HUES64 (cell line): ENCODE results near the gene PHKA2.

Experiments used
- H3K27ac ChIP-seq: 2 replicates; pipeline ENCODE4 v1.7.0; 2013; ENCODE audit warnings: low read depth, low read length, inconsistent platforms
- H3K27me3 ChIP-seq: 2 replicates; pipeline ENCODE4 v1.6.1; 2013; ENCODE audit warnings: mild to moderate bottlenecking, low read length; ENCODE audit not compliant: insufficient read depth
- H3K36me3 ChIP-seq: 2 replicates; pipeline ENCODE4 v1.6.1; 2013; ENCODE audit warnings: mild to moderate bottlenecking, low read length; ENCODE audit not compliant: insufficient read depth
- H3K4me1 ChIP-seq: 2 replicates; pipeline ENCODE4 v1.6.1; 2013; ENCODE audit warnings: mild to moderate bottlenecking, low read length, moderate library complexity; ENCODE audit not compliant: insufficient read depth
- H3K4me3 ChIP-seq: 2 replicates; pipeline ENCODE4 v1.5.1; 2013; ENCODE audit warnings: mild to moderate bottlenecking, low read length, moderate library complexity
- H3K9ac ChIP-seq: 2 replicates; pipeline ENCODE4 v1.6.1; 2013; ENCODE audit warnings: mild to moderate bottlenecking, low read depth, low read length
- H3K9me3 ChIP-seq: 2 replicates; pipeline ENCODE4 v1.6.1; 2013; ENCODE audit warnings: low read depth, low read length; ENCODE audit not compliant: insufficient read depth
- WGBS: fragments of 150-250, 120-280 bp; methylation state at CpG from one replicate; pipeline ENCODE4 v1.1.7; 2013; ENCODE audit warnings: missing lambda C conversion rate; 5-methylcytosine and 5-hydroxymethylcytosine counted together

PHKA2 gene

DNA sequence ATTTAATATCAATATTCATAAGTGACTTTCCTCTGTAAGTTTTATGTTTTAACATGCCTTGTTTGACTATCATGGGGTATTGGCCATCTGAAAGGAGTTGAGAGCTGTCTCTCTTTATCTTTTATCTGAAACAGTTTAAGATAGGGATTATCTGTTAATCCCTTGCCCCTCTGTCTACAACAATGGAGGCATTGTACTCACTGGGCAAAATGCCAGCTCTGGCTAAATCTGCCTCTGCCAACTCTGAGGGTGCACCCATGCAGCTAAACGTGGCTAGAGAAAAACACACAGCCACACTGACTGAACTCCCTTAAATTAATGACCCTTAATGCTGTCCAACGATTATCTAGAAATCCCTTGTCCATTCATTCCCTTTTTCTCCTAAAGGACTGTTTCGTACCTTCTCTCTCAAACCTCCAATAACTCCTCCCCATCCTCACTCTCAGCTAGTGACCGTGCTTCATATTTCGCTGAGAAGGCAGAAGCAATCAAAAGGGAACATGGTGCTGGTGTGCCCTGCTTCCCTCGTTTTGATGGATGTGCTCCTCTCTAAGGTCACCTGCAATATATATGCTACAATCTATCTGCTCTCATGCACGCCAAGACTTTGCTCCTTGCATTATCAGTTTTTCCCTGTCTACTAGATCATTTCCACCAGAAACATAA lies 10.3 kb downstream of the PHKA2 start:
- no peaks in the 10 kb centered on the region for H3K4me1 ChIP-seq
- no peaks in the 10 kb centered on the region for H3K36me3 ChIP-seq
- WGBS: 94% methylated on average over 7 of the region's 7 CpGs
- H3K4me3 ChIP-seq: no peak overlapping the region
- no peak overlapping the region for H3K27ac ChIP-seq
- H3K9me3 ChIP-seq: no peaks in the 10 kb centered on the region
- H3K27me3 ChIP-seq: no peaks in the 10 kb centered on the region
- no peak overlapping the region for H3K9ac ChIP-seq

GRCh38 chrX:18971506-18971905 lies 12.4 kb downstream of the PHKA2 start:
- no peaks in the 10 kb centered on the region for H3K4me1 ChIP-seq
- no peak overlapping the region for H3K9ac ChIP-seq
- H3K27ac ChIP-seq: no peak overlapping the region
- no peaks in the 10 kb centered on the region for H3K9me3 ChIP-seq
- H3K27me3 ChIP-seq: no peaks in the 10 kb centered on the region
- 87% methylated on average over 2 of the region's 2 CpGs for WGBS
- no peak overlapping the region for H3K4me3 ChIP-seq
- no peaks in the 10 kb centered on the region for H3K36me3 ChIP-seq

- Histone ChIP-seq H3K27me3 (no peaks in the 10 kb centered on the region), H3K4me3 (no peak overlapping the region), H3K9me3 (no peaks in the 10 kb centered on the region), H3K36me3 (no peaks in the 10 kb centered on the region), H3K4me1 (no peaks in the 10 kb centered on the region), H3K9ac (no peak overlapping the region), H3K27ac (no peak overlapping the region)
Measured at GRCh38 chrX:18970465-18970864, 13.4 kb downstream of the PHKA2 start.

DNA sequence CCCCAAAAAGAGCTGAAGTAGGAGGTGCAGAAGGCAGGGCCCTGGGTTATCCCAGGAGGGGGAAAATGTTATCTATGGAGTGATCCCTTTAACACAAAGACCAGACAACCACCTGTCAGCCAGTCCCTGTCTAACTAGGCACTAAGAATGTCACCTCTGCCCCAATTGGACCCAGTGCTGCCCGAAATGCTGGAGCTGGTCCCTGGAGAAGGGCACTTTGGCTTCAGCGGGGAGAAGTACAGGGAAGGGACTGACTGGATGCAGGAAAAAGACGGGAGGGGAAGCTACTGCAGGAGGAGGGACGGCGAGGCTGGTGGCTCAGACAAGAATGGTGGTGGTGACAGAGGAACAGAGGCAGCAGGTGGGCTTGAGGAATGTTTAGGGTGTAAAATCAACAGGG lies 17.3 kb downstream of the PHKA2 start:
- H3K27ac ChIP-seq: no peak overlapping the region

GRCh38 chrX:18964901-18965300 lies 19.0 kb downstream of the PHKA2 start:
- Histone ChIP-seq H3K9me3 (no peaks in the 10 kb centered on the region), H3K4me3 (no peak overlapping the region), H3K9ac (no peak overlapping the region), H3K36me3 (no peaks in the 10 kb centered on the region), H3K27ac (no peak overlapping the region), H3K27me3 (no peaks in the 10 kb centered on the region), H3K4me1 (0 out of 2 replicates have a peak, but pooled peaks cover 6% of the 10 kb centered on the region)
- WGBS: 91% methylated on average over 7 of the region's 9 CpGs

More for the DNA sequence above, 17.3 kb downstream of the PHKA2 start:
- no peaks in the 10 kb centered on the region for H3K9me3 ChIP-seq
- no peaks in the 10 kb centered on the region for H3K27me3 ChIP-seq
- H3K4me1 ChIP-seq: no peaks in the 10 kb centered on the region
- no peak overlapping the region for H3K9ac ChIP-seq
- H3K36me3 ChIP-seq: no peaks in the 10 kb centered on the region
- 89% methylated on average over 5 of the region's 5 CpGs for WGBS
- H3K4me3 ChIP-seq: no peak overlapping the region

DNA sequence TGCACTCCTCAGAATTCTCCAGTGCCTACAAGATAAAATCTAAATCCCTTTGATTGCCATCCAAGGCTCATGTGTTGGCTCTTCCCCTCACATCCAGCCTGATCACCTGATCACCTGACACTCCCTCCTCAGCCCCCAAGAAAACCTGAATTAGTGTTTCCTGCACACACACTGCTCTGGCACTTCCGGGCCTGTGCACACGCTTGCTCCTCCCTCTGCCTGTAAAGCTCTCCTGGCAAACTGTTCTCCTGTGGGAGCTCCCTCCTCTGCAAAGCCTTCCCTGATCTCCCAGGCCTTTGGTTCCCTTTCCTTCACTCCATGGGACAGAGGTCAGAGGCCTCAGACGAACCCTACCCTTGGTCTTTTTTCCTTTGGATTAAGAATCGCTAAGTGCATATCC lies 19.9 kb downstream of the PHKA2 start:
- H3K9ac ChIP-seq: no peak overlapping the region
- 0 out of 2 replicates have a peak, but pooled peaks cover 6% of the 10 kb centered on the region for H3K4me1 ChIP-seq
- no peak overlapping the region for H3K4me3 ChIP-seq
- no peak overlapping the region for H3K27ac ChIP-seq
- 96% methylated on average over 4 of the region's 4 CpGs for WGBS
- no peaks in the 10 kb centered on the region for H3K9me3 ChIP-seq
- H3K27me3 ChIP-seq: no peaks in the 10 kb centered on the region
- no peaks in the 10 kb centered on the region for H3K36me3 ChIP-seq

DNA sequence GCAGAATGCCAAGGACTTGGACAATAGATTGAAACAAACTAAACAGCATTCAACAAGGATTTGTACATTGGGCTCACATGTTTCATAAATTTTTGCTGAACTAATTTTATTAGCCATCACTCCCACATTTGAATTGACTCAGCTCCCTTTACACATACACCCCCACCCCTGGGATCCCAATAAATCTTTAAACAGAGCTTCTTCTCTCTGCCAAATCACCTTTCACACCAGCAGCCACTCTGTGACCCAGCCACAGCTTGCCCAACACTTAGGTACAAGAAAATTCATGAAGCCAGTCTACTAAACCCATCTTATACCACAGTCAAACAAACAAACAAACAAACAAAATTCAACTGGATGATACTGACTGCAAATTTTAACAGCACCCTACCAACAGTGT lies 21.6 kb downstream of the PHKA2 start:
- Histone ChIP-seq H3K9me3 (no peaks in the 10 kb centered on the region), H3K36me3 (no peaks in the 10 kb centered on the region), H3K27me3 (no peaks in the 10 kb centered on the region), H3K4me1 (0 out of 2 replicates have a peak, but pooled peaks cover 6% of the 10 kb centered on the region), H3K4me3 (no peak overlapping the region), H3K9ac (no peak overlapping the region), H3K27ac (no peak overlapping the region)

- H3K9ac ChIP-seq: no peak overlapping the region
- H3K27me3 ChIP-seq: no peaks in the 10 kb centered on the region
- H3K4me1 ChIP-seq: 0 out of 2 replicates have a peak, but pooled peaks cover 6% of the 10 kb centered on the region
- H3K36me3 ChIP-seq: no peaks in the 10 kb centered on the region
- H3K9me3 ChIP-seq: no peaks in the 10 kb centered on the region
- H3K4me3 ChIP-seq: no peak overlapping the region
- 88% methylated on average over 2 of the region's 2 CpGs for WGBS
- H3K27ac ChIP-seq: no peak overlapping the region
Measured at GRCh38 chrX:18961686-18962085, 22.2 kb downstream of the PHKA2 start.

- no peak overlapping the region for H3K27ac ChIP-seq
- no peaks in the 10 kb centered on the region for H3K9me3 ChIP-seq
- H3K36me3 ChIP-seq: peaks cover 4% of the 10 kb centered on the region; the same call in 1 of the 2 replicates
- H3K4me1 ChIP-seq: 0 out of 2 replicates have a peak, but pooled peaks cover 6% of the 10 kb centered on the region
- no peak overlapping the region for H3K4me3 ChIP-seq
- H3K27me3 ChIP-seq: no peaks in the 10 kb centered on the region
- no peak overlapping the region for H3K9ac ChIP-seq
- WGBS: over 99% methylated on average over 5 of the region's 7 CpGs
Measured at GRCh38 chrX:18956303-18957032, 27.4 kb downstream of the PHKA2 start.

DNA sequence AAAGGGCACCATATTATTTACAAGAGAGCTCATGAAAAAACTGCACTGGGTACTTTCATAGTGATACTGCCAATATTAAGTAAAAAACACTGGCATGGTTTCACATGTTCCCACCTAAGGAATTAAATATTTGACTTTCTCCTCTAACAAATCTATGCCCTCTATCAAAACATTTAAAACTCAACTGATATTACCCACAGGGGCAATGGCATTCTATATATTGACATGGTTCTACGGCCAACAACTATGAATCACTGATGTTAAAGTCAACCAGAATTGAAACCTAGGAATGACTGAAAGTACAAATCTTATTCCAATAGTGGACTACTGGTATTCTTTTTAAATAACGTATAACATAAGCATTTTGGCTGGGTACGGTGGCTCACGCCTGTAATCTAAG lies 28.2 kb downstream of the PHKA2 start:
- H3K9ac ChIP-seq: no peak overlapping the region
- no peak overlapping the region for H3K4me3 ChIP-seq
- 0 out of 2 replicates have a peak, but pooled peaks cover 6% of the 10 kb centered on the region for H3K4me1 ChIP-seq
- 90% methylated on average over 4 of the region's 4 CpGs for WGBS
- no peak overlapping the region for H3K27ac ChIP-seq
- peaks cover 8% of the 10 kb centered on the region; the same call in 1 of the 2 replicates for H3K36me3 ChIP-seq
- no peaks in the 10 kb centered on the region for H3K9me3 ChIP-seq
- no peaks in the 10 kb centered on the region for H3K27me3 ChIP-seq

GRCh38 chrX:18951032-18951431 lies 32.9 kb downstream of the PHKA2 start:
- Histone ChIP-seq H3K9me3 (no peaks in the 10 kb centered on the region), H3K9ac (no peak overlapping the region)

More at GRCh38 chrX:18951032-18951431, 32.9 kb downstream of the PHKA2 start:
- H3K27ac ChIP-seq: no peak overlapping the region
- no peaks in the 10 kb centered on the region for H3K27me3 ChIP-seq
- H3K4me3 ChIP-seq: no peak overlapping the region
- no peaks in the 10 kb centered on the region for H3K4me1 ChIP-seq
- WGBS: 91% methylated on average over 9 of the region's 10 CpGs
- H3K36me3 ChIP-seq: peaks cover 18% of the 10 kb centered on the region; the same call in 1 of the 2 replicates
